Gastrocnemius medialis (tissue), 4 donors: ENCODE data around the gene METTL16.

Experiments used
- POLR2A ChIP-seq, 2 donors: fragments of 450-650 bp; IDR thresholded peaks; one replicate each; pipeline ENCODE4 v1.6.1; 2017; ENCODE audit warnings: antibody characterized with exemption in 2 of 2, mild to moderate bottlenecking in 2 of 2, moderate library complexity in 2 of 2
- TF ChIP-seq, protein P1 (sequence below), 5 experiments: fragments of 450-650 bp in 3 of 5; fragments of 200-600 bp in 2 of 5; sonication (generic) in 2 of 5; IDR thresholded peaks in 4 of 5; conservative IDR thresholded peaks in 1 of 5; 1 replicate in 4 of 5; 2 replicates in 1 of 5; pipeline ENCODE4 v1.5.1; 2016 to 2019; ENCODE audit warnings: antibody characterized with exemption in 5 of 5, mild to moderate bottlenecking in 3 of 5, moderate library complexity in 3 of 5

DNA sequence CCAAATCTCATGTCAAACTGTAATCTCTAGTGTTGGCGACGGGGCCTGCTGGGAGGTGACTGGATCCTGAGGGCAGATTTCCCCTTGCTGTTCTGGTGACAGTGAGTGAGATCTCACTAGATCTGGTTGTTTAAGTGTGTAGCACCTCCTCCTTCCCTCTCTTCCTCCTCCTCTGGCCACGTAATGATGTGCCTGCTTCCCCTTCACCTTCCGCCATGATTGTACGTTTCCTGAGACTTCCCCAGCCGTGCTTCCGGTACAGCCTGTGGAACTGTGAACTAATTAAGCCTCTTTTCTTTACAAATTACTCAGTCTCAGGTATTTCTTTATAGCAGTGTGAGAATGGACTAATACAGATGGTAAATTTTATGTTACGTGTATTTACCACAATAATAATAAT is 49.2 kb downstream of the METTL16 start:
- TF ChIP-seq, protein P1, sequence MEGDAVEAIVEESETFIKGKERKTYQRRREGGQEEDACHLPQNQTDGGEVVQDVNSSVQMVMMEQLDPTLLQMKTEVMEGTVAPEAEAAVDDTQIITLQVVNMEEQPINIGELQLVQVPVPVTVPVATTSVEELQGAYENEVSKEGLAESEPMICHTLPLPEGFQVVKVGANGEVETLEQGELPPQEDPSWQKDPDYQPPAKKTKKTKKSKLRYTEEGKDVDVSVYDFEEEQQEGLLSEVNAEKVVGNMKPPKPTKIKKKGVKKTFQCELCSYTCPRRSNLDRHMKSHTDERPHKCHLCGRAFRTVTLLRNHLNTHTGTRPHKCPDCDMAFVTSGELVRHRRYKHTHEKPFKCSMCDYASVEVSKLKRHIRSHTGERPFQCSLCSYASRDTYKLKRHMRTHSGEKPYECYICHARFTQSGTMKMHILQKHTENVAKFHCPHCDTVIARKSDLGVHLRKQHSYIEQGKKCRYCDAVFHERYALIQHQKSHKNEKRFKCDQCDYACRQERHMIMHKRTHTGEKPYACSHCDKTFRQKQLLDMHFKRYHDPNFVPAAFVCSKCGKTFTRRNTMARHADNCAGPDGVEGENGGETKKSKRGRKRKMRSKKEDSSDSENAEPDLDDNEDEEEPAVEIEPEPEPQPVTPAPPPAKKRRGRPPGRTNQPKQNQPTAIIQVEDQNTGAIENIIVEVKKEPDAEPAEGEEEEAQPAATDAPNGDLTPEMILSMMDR (IDR thresholded peaks at IDR 0.05 in 4 of 5, conservative IDR thresholded peaks at IDR 0.05 in 1 of 5), result no peak
- no peak for TF ChIP-seq POLR2A (IDR thresholded peaks at IDR 0.05)
